ENCODE measurements around the gene ZNF318. TPM values are rescaled to one million over a fixed set of nuclear protein-coding genes. Genes with fewer than 3 reads are reported as not detected.
"Not testable (repeated sequence)": the region's sequence is repeated elsewhere in the genome, so short reads cannot be mapped to it uniquely, and the experiment has no call there.

The ZNF318 gene
- total RNA-seq, 1 donor from 2014 or later = 11.2 TPM

DNA sequence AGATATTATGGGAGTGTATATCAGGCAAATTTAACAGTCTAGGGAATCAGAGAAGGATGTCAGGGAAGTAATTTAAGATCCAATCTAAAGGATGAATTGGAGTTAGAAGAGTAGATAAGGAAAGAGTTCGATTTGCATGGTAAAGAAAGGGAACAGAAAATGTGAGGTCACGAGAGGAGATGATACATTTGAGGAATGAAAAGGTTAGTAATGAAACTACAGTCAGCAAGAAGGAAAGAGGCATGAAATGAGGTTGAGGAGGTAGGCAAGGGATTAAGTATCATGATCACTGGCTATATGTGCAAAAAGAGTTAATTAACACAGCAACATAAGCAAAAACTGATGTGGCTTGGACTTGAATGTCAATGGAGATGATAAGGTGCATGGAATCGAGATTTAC, 22.4 kb downstream of the ZNF318 start:
- no peak overlapping the region for H3K4me3 ChIP-seq (ENCODE audit: low read depth, low read length)
- TF ChIP-seq CTCF (IDR thresholded peaks at IDR 0.05; ENCODE audit: insufficient read depth, low read length, poor library complexity, severe bottlenecking) = no peak
- no peaks in the 10 kb centered on the region for H3K27me3 ChIP-seq (ENCODE audit: control insufficient read depth, insufficient read depth, low read length)
- H3K36me3 ChIP-seq (ENCODE audit: control insufficient read depth, insufficient read depth, low read length) = no peaks in the 10 kb centered on the region
- DNase-seq (ENCODE audit: low read depth) = no peak

DNA sequence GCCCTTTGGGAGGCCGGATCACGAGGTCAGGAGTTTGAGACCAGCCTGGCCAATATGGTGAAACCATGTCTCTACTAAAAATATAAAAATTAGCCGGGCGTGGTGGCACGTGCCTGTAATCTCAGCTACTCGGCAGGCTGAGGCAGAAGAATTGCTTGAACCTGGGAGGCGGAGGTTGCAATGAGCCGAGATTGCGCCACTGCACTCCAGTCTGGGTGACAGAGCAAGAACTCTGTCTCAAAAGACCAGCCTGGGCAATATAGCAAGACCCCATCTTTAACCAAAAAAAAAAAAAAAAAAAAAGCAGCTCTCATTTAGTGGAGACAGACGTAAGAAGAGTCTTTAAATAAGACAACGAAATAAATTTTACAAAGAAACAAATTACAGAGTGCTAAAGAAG, 23.2 kb downstream of the ZNF318 start:
- not testable (repeated sequence) for DNase-seq (ENCODE audit: low read depth); H3K36me3 ChIP-seq (ENCODE audit: control insufficient read depth, insufficient read depth, low read length); H3K27me3 ChIP-seq (ENCODE audit: control insufficient read depth, insufficient read depth, low read length); H3K4me3 ChIP-seq (ENCODE audit: low read depth, low read length)

- Histone ChIP-seq H3K4me3 (ENCODE audit: low read depth, low read length) (no peak overlapping the region), H3K27me3 (ENCODE audit: control insufficient read depth, insufficient read depth, low read length) (no peaks in the 10 kb centered on the region), H3K36me3 (ENCODE audit: control insufficient read depth, insufficient read depth, low read length) (no peaks in the 10 kb centered on the region)
- no peak for DNase-seq (ENCODE audit: low read depth)
- TF ChIP-seq CTCF (IDR thresholded peaks at IDR 0.05; ENCODE audit: insufficient read depth, low read length, poor library complexity, severe bottlenecking) = no peak
Measured at GRCh38 chr6:43339168-43339567, 30.3 kb downstream of the ZNF318 start.

- H3K4me3 ChIP-seq (ENCODE audit: low read depth, low read length) = no peak overlapping the region
- no peaks in the 10 kb centered on the region for H3K36me3 ChIP-seq (ENCODE audit: control insufficient read depth, insufficient read depth, low read length)
- TF ChIP-seq CTCF (IDR thresholded peaks at IDR 0.05; ENCODE audit: insufficient read depth, low read length, poor library complexity, severe bottlenecking) = no peak
Measured at GRCh38 chr6:43338243-43338642, 31.2 kb downstream of the ZNF318 start.

DNA sequence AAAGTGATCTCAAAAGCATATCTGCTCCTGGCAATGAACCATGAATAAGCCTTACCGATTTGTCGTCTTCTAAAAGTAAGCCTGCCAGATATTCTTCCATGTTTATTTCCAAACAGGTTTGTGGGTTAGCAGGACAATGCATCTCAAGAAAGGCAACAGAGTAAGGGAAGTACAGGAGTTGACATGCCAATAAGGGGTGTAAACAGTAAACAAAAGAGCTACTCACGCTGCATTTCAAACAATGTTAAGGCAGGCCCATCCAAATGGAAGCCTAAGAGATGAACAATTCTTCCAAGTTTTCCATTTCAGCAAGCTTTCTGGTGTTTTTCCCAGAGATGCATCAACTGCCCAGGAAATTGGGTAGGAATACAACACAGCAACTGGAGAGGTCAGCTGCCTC, 33.1 kb downstream of the ZNF318 start:
- H3K36me3 ChIP-seq (ENCODE audit: control insufficient read depth, insufficient read depth, low read length) = no peaks in the 10 kb centered on the region
- DNase-seq (ENCODE audit: low read depth) = no peak
- H3K4me3 ChIP-seq (ENCODE audit: low read depth, low read length) = no peak overlapping the region
- no peak for TF ChIP-seq CTCF (IDR thresholded peaks at IDR 0.05; ENCODE audit: insufficient read depth, low read length, poor library complexity, severe bottlenecking)
- H3K27me3 ChIP-seq (ENCODE audit: control insufficient read depth, insufficient read depth, low read length) = no peaks in the 10 kb centered on the region

More at GRCh38 chr6:43338243-43338642, 31.2 kb downstream of the ZNF318 start:
- H3K27me3 ChIP-seq (ENCODE audit: control insufficient read depth, insufficient read depth, low read length) = no peaks in the 10 kb centered on the region
- DNase-seq (ENCODE audit: low read depth) = no peak

DNA sequence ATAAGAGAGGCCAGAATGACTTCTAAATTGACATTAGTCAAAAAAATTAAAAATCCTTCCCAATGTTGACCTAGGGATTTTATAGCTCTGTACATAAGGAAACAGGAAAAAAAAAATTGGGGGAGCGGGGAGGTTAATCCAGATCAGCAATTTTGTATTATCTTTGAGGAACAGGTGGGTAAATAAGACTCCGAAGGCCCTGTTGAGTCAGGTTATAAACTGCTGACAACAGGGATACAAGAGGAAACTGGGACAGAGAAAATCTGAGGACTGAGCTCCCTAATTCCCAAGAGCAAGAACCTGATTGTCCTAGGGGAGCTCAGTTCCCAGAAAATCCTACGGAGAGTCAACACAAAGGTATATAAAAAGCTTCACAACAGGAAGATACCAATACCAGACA, 34.0 kb downstream of the ZNF318 start:
- TF ChIP-seq CTCF (IDR thresholded peaks at IDR 0.05; ENCODE audit: insufficient read depth, low read length, poor library complexity, severe bottlenecking) = no peak
- Histone ChIP-seq H3K27me3 (ENCODE audit: control insufficient read depth, insufficient read depth, low read length) (no peaks in the 10 kb centered on the region), H3K4me3 (ENCODE audit: low read depth, low read length) (no peak overlapping the region), H3K36me3 (ENCODE audit: control insufficient read depth, insufficient read depth, low read length) (no peaks in the 10 kb centered on the region)
- no peak for DNase-seq (ENCODE audit: low read depth)

All from kidney epithelial cell (primary cell).